Measurements from ENCODE around the gene IGSF11. TPM values are rescaled to one million over a fixed set of nuclear protein-coding genes. Genes with fewer than 3 reads are reported as not detected.
A peak's percentile ranks its signal among the peaks of the same experiment; 100 is the strongest.

The IGSF11 gene
- polyA plus RNA-seq, 3 donors: not detected

DNA sequence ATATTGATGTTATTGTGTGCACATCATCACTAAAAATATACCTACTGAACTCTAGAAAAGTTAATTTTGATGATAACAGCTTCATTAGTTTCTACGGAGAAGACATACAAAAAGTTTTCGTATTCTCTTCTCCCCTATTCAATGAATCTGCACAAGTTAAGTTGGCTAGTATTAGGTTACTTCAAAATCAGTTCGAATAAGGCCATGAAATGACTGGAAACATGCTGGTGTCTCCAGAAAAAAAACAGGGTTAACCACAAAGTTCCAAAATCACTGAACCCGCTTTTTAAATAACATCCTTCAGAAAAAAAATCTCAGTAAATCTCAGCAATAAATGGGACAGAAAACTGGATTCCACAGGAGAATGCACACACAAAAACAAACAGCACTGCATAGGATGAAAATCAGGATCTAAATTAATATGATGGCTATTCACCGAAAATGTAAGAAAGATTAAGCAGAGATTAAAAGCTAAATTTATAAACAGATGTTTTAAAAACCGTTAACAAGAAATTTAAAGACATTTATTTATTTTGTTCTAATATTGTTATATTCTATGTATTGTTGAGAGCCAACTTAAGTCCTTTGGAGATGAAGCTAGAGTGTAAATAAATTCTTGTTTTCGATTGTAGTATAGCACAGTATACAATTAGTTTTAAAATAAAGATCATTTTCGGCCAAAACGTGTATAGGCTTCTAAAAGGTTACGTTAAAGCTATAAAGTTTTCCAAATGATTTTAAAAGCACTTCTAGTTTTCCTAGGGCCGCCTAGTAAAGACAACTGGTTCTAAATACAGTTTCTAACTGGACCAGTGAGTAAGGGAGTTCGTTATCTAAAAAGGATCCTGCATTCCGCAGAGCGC, 1.0 kb downstream of the IGSF11 start:
- Mint-ChIP-seq H3K9me3 (peaks cover 0 to 3% (median 0%) of the 10 kb centered on the region in 7 donors), H3K27ac (no peak overlapping the region), H3K36me3 (no peaks in the 10 kb centered on the region), H3K4me1 (peaks cover 9% of the 10 kb centered on the region), H3K27me3 (ENCODE audit: low read depth in 3 of 3) (peaks cover 48 to 58% (median 48%) of the 10 kb centered on the region in 3 donors), H3K4me3 (peak overlapping the region in 1 of 2 donors; percentile 86)
- H3K79me2 ChIP-seq (ENCODE audit: insufficient read depth, low read length): no peaks in the 10 kb centered on the region
- H3K9me3 ChIP-seq (replicated peaks in 1 of 2; ENCODE audit: control insufficient read depth in 1 of 2, insufficient read depth in 1 of 2, low read length in 2 of 2): peaks cover 0 to 11% of the 10 kb centered on the region in 2 donors
- no peak overlapping the region for H3K9ac ChIP-seq (ENCODE audit: insufficient read depth, low read length, poor library complexity, severe bottlenecking)
- H2AFZ ChIP-seq (ENCODE audit: insufficient read depth, low read depth, low read length, poor library complexity, severe bottlenecking): no peak overlapping the region
- no peaks in the 10 kb centered on the region for H4K20me1 ChIP-seq (ENCODE audit: insufficient read depth, low read length)
- WGBS (ENCODE audit: insufficient coverage): 24% methylated on average over 5 of the region's 14 CpGs
- H3K4me3 ChIP-seq (replicated peaks in 1 of 3; ENCODE audit: low read depth in 2 of 3, low read length in 3 of 3): no peak overlapping the region
- TF ChIP-seq, protein P1, sequence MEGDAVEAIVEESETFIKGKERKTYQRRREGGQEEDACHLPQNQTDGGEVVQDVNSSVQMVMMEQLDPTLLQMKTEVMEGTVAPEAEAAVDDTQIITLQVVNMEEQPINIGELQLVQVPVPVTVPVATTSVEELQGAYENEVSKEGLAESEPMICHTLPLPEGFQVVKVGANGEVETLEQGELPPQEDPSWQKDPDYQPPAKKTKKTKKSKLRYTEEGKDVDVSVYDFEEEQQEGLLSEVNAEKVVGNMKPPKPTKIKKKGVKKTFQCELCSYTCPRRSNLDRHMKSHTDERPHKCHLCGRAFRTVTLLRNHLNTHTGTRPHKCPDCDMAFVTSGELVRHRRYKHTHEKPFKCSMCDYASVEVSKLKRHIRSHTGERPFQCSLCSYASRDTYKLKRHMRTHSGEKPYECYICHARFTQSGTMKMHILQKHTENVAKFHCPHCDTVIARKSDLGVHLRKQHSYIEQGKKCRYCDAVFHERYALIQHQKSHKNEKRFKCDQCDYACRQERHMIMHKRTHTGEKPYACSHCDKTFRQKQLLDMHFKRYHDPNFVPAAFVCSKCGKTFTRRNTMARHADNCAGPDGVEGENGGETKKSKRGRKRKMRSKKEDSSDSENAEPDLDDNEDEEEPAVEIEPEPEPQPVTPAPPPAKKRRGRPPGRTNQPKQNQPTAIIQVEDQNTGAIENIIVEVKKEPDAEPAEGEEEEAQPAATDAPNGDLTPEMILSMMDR (IDR thresholded peaks at IDR 0.05): no peak
- H3K36me3 ChIP-seq (replicated peaks in 1 of 2; ENCODE audit: control insufficient read depth in 1 of 2, insufficient read depth in 2 of 2, low read length in 2 of 2): no peaks in the 10 kb centered on the region
- no peak for DNase-seq
- no peak overlapping the region for H3K27ac ChIP-seq (ENCODE audit: low read depth in 1 of 2, low read length in 2 of 2)
- H3K27me3 ChIP-seq (ENCODE audit: control insufficient read depth in 2 of 2, insufficient read depth in 2 of 2, low read length in 2 of 2): peaks cover 52 to 58% of the 10 kb centered on the region in 2 donors
- intact Hi-C loops (cut with micrococcal nuclease): no loop called here
- H3K4me2 ChIP-seq (replicated peaks; ENCODE audit: extremely low read depth, low read length, poor library complexity, severe bottlenecking): peak overlapping the region; percentile 64
- H3K4me1 ChIP-seq (ENCODE audit: control insufficient read depth in 1 of 2, insufficient read depth in 2 of 2, low read length in 2 of 2): no peaks in the 10 kb centered on the region

DNA sequence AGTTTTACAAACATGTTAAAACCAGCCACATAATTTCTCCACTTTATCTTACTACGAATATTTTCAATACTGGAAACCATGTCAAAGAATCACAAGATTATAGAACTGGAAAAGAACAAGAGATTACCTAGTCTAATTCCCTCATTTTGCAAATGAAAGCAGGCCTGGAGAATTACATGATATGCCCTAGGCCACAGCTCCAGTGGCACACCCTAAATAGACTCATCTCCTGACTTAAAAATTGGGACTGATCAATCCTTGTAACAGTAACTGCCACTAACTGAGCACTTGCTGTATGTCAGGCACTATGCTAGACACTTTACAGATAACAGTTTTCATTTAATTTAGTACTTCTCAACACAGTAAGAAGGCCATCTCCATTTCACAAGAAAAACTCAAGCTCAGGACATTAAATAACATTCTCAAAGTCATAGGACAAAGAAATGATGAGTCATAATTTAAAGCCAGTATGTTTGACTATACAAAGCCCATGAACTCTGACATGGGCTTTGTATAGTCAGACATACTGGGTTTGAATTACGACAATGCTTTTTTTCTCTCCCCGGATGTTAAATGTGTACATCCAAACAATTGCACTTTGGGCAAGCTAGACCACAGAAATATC, 9.4 kb downstream of the IGSF11 start:
- no peak overlapping the region for H3K4me3 Mint-ChIP-seq
- H3K4me1 Mint-ChIP-seq: no peaks in the 10 kb centered on the region

More for the DNA sequence above, 9.4 kb downstream of the IGSF11 start:
- peaks cover 0 to 2% (median 2%) of the 10 kb centered on the region in 3 donors for H3K27me3 Mint-ChIP-seq (ENCODE audit: low read depth in 3 of 3)
- DNase-seq: no peak
- no peak overlapping the region for H3K4me2 ChIP-seq (replicated peaks; ENCODE audit: extremely low read depth, low read length, poor library complexity, severe bottlenecking)
- H3K27ac Mint-ChIP-seq: no peak overlapping the region
- no peaks in the 10 kb centered on the region for H4K20me1 ChIP-seq (ENCODE audit: insufficient read depth, low read length)
- no peaks in the 10 kb centered on the region for H3K79me2 ChIP-seq (ENCODE audit: insufficient read depth, low read length)
- H3K9me3 ChIP-seq (replicated peaks in 1 of 2; ENCODE audit: control insufficient read depth in 1 of 2, insufficient read depth in 1 of 2, low read length in 2 of 2): no peaks in the 10 kb centered on the region
- H3K36me3 Mint-ChIP-seq: no peaks in the 10 kb centered on the region
- no peaks in the 10 kb centered on the region for H3K27me3 ChIP-seq (ENCODE audit: control insufficient read depth in 2 of 2, insufficient read depth in 2 of 2, low read length in 2 of 2)
- no peaks in the 10 kb centered on the region for H3K36me3 ChIP-seq (replicated peaks in 1 of 2; ENCODE audit: control insufficient read depth in 1 of 2, insufficient read depth in 2 of 2, low read length in 2 of 2)
- H2AFZ ChIP-seq (ENCODE audit: insufficient read depth, low read depth, low read length, poor library complexity, severe bottlenecking): no peak overlapping the region
- H3K9ac ChIP-seq (ENCODE audit: insufficient read depth, low read length, poor library complexity, severe bottlenecking): no peak overlapping the region
- TF ChIP-seq, protein P1 (IDR thresholded peaks at IDR 0.05): no peak
- H3K9me3 Mint-ChIP-seq: no peaks in the 10 kb centered on the region
- H3K4me1 ChIP-seq (ENCODE audit: control insufficient read depth in 1 of 2, insufficient read depth in 2 of 2, low read length in 2 of 2): no peaks in the 10 kb centered on the region
- intact Hi-C loops (cut with micrococcal nuclease): no loop called here
- WGBS (ENCODE audit: insufficient coverage): 100% methylated on average over 1 of the region's 3 CpGs
- no peak overlapping the region for H3K27ac ChIP-seq (ENCODE audit: low read depth in 1 of 2, low read length in 2 of 2)
- no peak overlapping the region for H3K4me3 ChIP-seq (replicated peaks in 1 of 3; ENCODE audit: low read depth in 2 of 3, low read length in 3 of 3)
